IPS-15b (cell line): Measurements from ENCODE around the gene ACSM2B.
"Not testable (repeated sequence)": the region's sequence is repeated elsewhere in the genome, so short reads cannot be mapped to it uniquely, and the experiment has no call there.

ENCODE experiments used
- H3K27me3 ChIP-seq: one replicate; pipeline ENCODE4 v1.6.1; 2013; ENCODE audit warnings: low read length; ENCODE audit not compliant: control insufficient read depth, insufficient read depth
- H3K36me3 ChIP-seq: one replicate; pipeline ENCODE4 v1.6.1; 2013; ENCODE audit warnings: low read length; ENCODE audit not compliant: control insufficient read depth, insufficient read depth
- H3K4me1 ChIP-seq: one replicate; pipeline ENCODE4 v1.6.1; 2013; ENCODE audit warnings: mild to moderate bottlenecking, low read length; ENCODE audit not compliant: control insufficient read depth, insufficient read depth
- H3K4me3 ChIP-seq: one replicate; pipeline ENCODE4 v1.5.1; 2013; ENCODE audit warnings: low read depth, low read length
- H3K9ac ChIP-seq: one replicate; pipeline ENCODE4 v1.6.1; 2013; ENCODE audit warnings: low read depth, mild to moderate bottlenecking, low read length
- H3K9me3 ChIP-seq: one replicate; pipeline ENCODE4 v1.6.1; 2013; ENCODE audit warnings: mild to moderate bottlenecking, low read length; ENCODE audit not compliant: control insufficient read depth, insufficient read depth

Gene ACSM2B

DNA sequence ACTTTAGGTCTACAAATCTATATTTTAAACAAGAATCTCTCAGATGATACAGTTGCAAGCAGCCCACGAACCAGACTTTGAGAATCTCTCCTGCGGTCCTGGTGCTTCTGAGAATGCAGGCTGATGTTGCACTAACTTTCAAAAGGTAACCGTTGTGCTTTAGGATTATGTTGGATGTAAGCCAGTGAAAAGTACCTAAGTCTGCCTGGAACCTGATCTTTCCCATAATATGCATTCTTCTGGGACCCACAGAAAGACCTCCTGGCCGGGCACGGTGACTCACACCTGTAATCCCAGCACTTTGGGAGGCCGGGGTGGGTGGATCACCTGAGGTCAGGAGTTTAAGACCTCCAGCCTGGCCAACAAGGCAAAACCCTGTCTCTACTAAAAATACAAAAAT is 13.3 kb upstream of the ACSM2B start:
- not testable (repeated sequence) for H3K4me3 ChIP-seq, H3K4me1 ChIP-seq, H3K36me3 ChIP-seq, H3K9ac ChIP-seq, H3K9me3 ChIP-seq, H3K27me3 ChIP-seq

DNA sequence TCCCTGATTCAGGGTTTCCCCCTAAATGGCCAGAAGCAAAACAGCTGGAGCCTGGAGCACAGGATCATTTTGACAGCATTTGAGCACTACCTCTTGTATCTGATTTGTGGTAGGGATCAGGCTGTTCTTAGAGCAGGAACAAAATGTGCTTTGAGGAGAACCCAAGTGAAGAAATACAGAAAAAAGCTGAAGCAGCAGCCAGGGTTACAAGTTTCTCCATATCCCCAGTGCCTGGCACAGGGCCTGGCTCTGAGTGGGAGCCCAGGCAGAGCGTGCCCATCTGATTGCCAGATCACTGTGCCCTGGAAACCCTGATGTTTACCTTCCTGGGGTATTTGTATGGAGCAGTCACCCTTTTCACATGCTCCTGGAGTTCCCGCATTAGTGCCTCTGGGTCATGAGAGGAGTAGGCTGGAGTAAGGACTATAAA is 11.5 kb upstream of the ACSM2B start:
- H3K4me3 ChIP-seq, H3K9ac ChIP-seq, H3K36me3 ChIP-seq, H3K9me3 ChIP-seq, H3K4me1 ChIP-seq, H3K27me3 ChIP-seq: not testable (repeated sequence)

DNA sequence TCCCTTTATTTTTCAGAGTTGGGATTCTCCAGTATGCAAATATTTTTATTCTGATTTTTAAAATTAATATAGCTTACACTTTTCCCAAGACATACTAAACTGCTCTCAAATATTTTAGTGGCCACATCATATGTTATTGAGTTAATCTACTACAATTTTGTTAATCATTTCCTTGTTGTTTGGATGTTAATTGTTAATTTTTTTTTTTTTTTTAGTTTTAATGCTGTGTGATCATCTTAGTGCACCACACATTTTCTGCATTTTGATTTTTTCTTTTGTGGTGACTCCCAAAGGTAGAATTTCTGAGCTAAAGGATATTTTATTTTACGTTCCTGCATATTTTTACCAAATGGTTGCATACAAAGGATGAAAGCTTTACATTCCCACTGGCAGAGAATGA is 10.5 kb upstream of the ACSM2B start:
- H3K36me3 ChIP-seq, H3K9me3 ChIP-seq, H3K4me3 ChIP-seq, H3K9ac ChIP-seq, H3K4me1 ChIP-seq, H3K27me3 ChIP-seq: not testable (repeated sequence)

DNA sequence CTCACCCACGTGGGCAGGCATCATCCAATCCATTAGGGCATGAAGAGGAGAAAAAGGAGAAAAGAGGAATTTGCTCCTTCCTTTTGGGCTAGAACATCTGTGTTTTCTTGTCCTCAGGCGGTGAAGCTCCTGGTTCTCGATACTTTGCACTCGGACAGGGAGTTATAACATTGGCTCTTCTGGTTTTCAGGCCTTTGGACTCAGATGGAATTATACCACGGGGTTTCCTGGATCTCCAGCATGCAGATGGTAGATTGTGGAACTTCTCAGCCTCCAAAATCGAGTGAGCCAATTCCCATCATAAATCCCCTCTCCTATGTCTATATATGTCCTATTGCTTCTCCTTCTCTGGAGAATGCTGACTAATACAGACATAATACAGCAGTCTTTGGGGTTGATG is 9.9 kb upstream of the ACSM2B start:
- H3K27me3 ChIP-seq, H3K9ac ChIP-seq, H3K9me3 ChIP-seq, H3K36me3 ChIP-seq, H3K4me3 ChIP-seq, H3K4me1 ChIP-seq: not testable (repeated sequence)

DNA sequence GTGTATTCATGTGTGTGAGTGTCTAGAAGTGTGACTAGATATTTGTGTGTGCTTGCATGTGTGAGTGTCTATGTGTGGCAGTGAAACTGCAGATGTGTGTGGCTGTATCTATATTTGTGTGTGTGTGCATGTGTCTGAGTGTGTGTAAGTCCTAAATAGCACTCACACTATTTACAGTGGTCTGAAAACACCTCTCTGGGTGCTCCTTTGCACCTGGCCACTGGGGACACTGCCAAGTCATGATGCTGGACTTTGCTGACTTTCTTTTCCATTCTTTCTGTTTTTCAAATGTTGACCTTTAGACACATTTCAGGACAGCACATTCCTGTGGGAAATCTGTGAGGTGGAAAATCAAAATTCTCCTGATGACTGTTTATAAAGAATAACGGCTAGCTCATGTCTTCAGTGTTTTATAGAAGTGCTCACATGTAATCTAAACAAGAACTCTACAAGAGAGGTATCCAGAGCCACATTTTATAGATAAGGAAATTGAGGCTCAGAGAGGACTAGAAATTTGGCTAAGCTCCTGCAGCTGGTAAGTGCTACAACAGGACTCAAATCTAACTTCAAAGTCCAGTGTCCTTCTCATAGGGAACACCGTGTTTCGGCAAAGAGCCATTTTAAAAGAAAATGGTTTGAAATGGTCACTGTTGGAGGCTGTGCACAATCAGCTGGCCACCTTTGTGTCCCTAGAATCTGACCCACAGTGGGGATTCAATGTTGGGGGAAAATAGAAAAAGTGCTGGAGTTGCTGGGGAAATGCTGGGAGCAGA is 4.5 kb upstream of the ACSM2B start:
- H3K9me3 ChIP-seq, H3K4me1 ChIP-seq, H3K36me3 ChIP-seq, H3K27me3 ChIP-seq, H3K4me3 ChIP-seq, H3K9ac ChIP-seq: not testable (repeated sequence)

DNA sequence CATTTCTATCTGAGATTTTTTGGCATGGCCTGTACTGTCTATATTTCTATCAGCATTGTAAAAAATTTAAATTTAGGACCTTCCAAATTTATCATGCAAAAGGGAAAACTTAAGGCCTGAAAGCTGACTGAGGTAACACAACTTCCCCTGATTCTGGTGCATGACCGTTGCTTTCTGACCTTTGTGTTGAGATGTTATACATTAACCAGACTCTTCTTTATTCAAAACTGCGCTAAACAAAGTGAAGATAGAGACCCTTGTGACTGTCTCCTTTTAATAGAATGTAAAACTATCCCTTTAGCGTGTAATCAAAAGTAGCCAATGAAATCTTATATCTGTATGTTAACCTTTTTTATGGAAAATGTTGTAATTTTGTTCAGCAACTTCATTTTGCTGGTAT is 1.9 kb upstream of the ACSM2B start:
- not testable (repeated sequence) for H3K9me3 ChIP-seq, H3K4me3 ChIP-seq, H3K9ac ChIP-seq, H3K36me3 ChIP-seq, H3K27me3 ChIP-seq, H3K4me1 ChIP-seq

DNA sequence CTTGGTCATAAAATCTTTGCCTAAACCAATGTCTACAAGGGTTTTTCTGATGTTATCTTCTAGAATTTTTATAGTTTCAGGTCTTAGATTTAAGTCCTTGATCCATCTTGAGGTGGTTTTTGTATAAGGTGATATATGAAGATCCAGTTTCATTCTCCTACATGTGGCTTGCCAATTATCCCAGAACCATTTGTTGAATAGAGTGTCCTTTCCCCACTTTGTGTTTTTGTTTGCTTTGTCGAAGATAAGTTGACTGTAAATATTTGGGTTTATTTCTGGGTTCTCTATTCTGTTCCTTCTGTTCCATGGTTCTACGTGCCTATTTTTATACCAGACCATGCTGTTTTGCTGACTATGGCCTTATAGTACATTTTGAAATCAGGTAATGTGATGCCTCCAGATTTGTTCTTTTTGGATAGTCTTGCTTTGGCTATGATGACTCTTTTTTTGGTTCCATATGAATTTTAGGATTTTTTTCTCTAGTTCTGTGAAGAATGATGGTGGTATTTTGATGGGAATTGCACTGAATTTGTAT is 7.0 kb downstream of the ACSM2B start:
- H3K9me3 ChIP-seq, H3K36me3 ChIP-seq, H3K4me1 ChIP-seq, H3K27me3 ChIP-seq, H3K9ac ChIP-seq, H3K4me3 ChIP-seq: not testable (repeated sequence)

DNA sequence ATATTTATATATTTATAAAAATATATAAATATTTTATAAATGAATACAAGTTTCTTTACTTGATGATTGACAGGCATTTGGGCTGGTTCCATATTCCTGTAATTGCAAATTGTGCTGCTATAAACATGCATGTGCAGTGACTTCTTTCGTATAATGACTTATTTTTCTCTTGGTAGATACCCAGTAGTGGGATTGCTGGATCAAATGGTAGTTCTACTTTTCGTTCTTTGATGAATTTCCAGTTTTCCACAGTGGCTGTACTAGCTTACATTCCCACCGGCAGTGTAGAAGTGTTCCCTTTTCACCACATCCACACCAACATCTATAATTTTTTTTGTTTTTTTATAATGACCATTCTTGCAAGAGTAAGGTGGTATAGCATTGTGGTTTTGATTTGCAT is 7.8 kb downstream of the ACSM2B start:
- Histone ChIP-seq H3K4me3 (no peak overlapping the region), H3K36me3 (no peaks in the 10 kb centered on the region), H3K4me1 (no peaks in the 10 kb centered on the region), H3K9me3 (no peaks in the 10 kb centered on the region), H3K27me3 (no peaks in the 10 kb centered on the region), H3K9ac (no peak overlapping the region)

DNA sequence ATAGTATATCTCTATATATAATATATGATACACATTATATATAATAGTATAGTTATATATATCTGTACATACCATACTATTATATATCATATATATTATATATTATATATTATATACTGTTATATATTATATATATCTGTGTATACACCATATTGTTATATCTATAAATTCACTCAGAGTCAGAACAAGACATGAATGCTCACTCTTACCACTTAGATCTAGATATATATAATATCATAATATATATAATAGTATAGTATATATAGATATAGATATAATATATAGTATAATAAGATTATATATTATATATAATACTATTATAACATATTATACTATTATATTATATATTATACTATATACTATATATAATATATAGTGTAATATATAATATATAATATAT is 9.3 kb downstream of the ACSM2B start:
- no peaks in the 10 kb centered on the region for H3K9me3 ChIP-seq
- H3K4me1 ChIP-seq = no peaks in the 10 kb centered on the region
- H3K36me3 ChIP-seq = no peaks in the 10 kb centered on the region
- no peaks in the 10 kb centered on the region for H3K27me3 ChIP-seq
- H3K4me3 ChIP-seq = no peak overlapping the region
- H3K9ac ChIP-seq = no peak overlapping the region

DNA sequence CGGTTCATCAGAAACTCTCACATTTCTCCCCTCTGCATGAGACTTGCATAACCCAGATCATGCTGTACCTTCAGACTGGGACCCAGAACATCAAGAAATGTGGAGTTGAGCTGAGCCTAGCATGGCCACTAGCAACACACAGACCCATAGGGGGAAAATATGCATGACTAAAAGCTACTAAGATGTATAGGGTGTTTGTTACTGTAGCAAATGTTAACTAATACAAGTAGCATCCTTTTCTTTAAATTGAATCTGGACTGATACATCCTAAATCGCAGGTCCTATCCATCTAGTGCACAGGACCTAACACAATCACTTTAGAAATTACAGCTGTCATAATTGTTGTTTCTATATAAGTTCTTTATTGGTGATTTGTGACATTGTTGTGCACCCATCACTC is 10.8 kb downstream of the ACSM2B start:
- H3K9ac ChIP-seq, H3K9me3 ChIP-seq, H3K4me3 ChIP-seq, H3K27me3 ChIP-seq, H3K4me1 ChIP-seq, H3K36me3 ChIP-seq: not testable (repeated sequence)

DNA sequence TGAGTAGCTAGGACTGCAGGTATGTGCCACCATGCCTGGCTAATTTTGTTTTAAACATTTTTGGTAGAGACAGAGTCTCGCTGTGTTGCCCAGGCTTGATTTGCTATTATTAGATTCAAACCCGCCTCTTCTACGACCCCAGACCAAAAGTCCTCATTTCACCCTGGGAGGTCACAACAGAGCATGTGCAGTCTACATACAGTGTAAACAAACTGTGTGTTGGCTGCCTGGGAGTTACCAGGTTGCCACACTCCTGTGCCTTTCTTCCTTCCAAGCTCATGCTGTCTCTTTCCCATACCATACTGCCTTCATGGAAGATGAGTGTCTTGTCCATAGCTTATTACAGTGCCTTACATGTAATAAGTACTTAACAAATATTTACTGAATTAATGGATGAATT is 11.9 kb downstream of the ACSM2B start:
- H3K9me3 ChIP-seq, H3K4me1 ChIP-seq: not testable (repeated sequence)

DNA sequence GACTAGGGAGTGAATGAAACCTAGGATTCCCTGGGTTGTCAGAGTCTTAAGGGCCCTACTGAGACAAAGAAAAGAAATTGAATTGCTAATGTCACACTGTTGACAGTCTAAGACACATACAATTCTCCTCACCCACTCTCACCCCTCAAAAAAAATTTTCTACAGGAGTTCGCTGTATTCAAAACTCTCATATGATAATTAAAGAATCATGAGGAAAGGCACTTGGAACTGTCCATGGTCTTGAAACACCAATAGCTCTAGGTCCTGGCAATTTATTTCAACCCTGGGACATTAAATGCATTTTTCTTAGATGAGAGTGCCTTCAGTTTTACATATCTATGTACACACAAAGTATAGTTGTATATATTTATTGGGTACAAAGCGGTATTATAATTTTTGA is 20.5 kb downstream of the ACSM2B start:
- not testable (repeated sequence) for H3K36me3 ChIP-seq, H3K9ac ChIP-seq, H3K9me3 ChIP-seq, H3K4me1 ChIP-seq, H3K4me3 ChIP-seq, H3K27me3 ChIP-seq

More for the DNA sequence above, 11.9 kb downstream of the ACSM2B start:
- not testable (repeated sequence) for H3K4me3 ChIP-seq, H3K27me3 ChIP-seq, H3K9ac ChIP-seq, H3K36me3 ChIP-seq
